Activated CD4-positive, CD25-positive, alpha-beta regulatory T cell treated with anti-CD3 and anti-CD28 coated beads, Interleukin-2, amount 50 U/mL, for 24 hours (primary cell): ENCODE data around the gene ILF2.
"Not testable (repeated sequence)": the region's sequence is repeated elsewhere in the genome, so short reads cannot be mapped to it uniquely, and the experiment has no call there.

Source experiments
- ATAC-seq, 2 donors: fragments of 150-1000 bp; cut with Tn5 transposase; one replicate each; pipeline ENCODE4 v1.10.0; 2021; ENCODE audit warnings: mild to moderate bottlenecking in 1 of 2, moderate library complexity in 1 of 2

ILF2 gene

DNA sequence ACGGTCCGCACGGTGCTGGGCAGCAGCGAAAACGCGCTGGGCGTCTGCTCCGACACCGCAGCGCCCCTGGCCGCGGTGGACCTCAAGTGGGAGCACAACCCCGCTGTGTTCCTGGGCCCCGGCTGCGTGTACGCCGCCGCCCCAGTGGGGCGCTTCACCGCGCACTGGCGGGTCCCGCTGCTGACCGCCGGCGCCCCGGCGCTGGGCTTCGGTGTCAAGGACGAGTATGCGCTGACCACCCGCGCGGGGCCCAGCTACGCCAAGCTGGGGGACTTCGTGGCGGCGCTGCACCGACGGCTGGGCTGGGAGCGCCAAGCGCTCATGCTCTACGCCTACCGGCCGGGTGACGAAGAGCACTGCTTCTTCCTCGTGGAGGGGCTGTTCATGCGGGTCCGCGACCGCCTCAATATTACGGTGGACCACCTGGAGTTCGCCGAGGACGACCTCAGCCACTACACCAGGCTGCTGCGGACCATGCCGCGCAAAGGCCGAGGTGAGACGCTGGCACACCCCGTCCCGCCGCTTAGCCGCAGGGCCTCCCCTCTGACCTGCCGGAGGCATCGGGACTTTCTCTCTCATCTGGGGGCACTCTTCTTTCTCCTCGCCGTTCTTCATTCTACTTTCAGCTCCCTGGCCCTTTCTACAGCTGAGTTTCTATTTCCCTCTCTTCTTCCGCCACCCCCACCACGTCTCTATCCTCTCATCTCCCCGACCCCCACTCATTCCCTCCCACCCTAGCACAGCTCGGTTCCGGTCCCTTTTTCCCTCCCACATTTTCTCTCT lies 8.7 kb upstream of the ILF2 start:
- peak; percentile 45 to 64 for ATAC-seq

DNA sequence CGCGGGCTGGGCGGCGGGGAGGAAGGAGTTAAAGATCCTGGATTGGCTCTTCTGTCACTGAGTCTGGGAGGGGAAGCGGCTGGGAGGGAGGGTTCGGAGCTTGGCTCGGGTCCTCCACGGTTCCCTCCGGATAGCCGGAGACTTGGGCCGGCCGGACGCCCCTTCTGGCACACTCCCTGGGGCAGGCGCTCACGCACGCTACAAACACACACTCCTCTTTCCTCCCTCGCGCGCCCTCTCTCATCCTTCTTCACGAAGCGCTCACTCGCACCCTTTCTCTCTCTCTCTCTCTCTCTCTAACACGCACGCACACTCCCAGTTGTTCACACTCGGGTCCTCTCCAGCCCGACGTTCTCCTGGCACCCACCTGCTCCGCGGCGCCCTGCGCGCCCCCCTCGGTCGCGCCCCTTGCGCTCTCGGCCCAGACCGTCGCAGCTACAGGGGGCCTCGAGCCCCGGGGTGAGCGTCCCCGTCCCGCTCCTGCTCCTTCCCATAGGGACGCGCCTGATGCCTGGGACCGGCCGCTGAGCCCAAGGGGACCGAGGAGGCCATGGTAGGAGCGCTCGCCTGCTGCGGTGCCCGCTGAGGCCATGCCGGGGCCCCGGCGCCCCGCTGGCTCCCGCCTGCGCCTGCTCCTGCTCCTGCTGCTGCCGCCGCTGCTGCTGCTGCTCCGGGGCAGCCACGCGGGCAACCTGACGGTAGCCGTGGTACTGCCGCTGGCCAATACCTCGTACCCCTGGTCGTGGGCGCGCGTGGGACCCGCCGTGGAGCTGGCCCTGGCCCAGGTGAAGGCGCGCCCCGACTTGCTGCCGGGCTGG lies 7.9 kb upstream of the ILF2 start, which contains the start of gene NPR1:
Gene NPR1 (plus strand): TSS at position 170 of the 818 bp plus-strand sequence. CDS start 421 bp downstream, at position 591.
- peak; percentile 42 to 48 for ATAC-seq

DNA sequence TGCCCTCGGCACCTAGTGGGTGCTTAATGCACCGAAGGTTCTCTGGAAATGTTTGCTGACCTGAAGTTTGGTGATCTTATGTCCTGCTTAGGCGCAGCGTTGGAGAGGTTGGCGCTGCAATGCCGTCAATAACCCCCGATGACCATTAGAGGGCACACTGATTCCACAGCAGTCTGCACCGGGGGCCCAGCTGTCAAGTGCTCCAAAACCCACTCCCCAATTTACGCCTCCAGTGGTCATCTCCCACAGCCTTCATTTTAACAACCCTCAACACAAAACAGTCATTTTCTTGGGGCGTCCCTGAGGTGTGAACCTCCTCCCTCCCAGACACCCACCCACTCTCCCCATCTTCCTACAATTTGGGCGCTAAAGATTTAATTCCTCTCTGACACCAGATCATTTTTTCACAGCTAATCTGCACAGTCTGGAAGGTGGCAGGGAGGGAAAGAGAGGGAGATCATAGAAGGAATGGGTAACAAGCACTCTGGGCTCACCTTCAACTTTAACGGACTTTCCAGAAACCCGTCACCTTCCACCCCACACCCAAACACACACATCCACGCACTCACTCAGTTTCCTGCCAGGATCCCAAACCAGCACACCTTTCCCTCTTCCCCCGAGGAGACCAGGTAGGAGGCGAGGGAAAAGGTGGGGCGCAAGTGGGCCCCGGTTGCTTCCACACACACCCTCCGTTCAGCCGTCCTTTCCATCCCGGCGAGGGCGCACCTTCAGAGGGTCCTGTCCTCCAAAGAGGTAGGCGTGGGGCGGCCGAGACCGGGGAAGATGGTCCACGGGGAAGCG lies 7.1 kb upstream of the ILF2 start:
- no peak for ATAC-seq

DNA sequence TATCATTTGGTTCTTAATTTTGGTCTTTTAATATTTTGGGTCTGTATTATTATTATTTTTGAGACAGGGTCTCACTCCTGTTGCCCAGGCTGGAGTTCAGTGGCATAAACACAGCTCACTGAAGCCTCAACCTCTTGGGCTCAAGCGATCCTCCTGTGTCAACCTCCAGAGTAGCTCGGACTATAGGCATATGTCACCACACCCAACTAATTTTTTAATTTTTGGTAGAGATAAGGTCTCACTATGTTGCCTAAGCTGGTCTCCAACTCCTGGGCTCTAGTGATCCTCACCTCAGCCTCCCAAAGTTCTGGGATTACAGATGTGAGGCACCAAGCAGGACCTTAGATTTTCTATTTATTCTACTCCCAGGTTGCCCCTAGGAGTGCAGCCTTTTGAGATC lies 2.7 kb upstream of the ILF2 start:
- ATAC-seq, result no peak

DNA sequence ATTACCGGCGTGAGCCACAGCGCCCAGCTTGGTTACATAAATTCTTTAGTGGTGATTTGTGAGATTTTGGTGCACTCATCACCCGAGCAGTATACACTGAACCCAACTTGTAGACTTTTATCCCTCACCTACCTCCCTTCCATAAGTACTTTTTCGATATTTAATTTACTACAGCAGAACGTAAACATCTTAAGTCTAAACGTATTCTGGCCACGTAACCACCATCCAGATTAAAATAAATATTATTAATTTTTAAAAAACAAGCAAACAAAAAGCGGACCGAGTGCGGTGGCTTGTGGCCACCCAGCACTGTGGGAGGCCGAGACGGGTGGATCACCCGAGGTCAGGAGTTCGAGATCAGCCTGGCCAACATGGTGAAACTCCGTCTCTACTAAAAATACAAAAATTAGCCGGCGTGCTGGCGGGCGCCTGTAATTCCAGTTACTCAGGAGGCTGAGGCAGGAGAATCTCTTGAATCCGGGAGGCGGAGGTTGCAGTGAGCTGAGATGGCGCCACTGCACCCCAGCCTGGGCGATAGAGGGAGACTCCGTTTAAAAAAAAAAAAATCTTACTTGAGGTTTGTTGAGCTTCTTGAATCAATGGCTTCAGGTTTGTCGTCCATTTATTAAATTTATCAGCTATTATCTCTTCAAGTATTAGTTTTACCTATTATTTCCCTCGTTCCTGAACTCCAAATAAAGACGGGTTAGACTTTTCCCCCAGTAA lies 998 bp upstream of the ILF2 start:
- peak; percentile 17 to 18 for ATAC-seq

DNA sequence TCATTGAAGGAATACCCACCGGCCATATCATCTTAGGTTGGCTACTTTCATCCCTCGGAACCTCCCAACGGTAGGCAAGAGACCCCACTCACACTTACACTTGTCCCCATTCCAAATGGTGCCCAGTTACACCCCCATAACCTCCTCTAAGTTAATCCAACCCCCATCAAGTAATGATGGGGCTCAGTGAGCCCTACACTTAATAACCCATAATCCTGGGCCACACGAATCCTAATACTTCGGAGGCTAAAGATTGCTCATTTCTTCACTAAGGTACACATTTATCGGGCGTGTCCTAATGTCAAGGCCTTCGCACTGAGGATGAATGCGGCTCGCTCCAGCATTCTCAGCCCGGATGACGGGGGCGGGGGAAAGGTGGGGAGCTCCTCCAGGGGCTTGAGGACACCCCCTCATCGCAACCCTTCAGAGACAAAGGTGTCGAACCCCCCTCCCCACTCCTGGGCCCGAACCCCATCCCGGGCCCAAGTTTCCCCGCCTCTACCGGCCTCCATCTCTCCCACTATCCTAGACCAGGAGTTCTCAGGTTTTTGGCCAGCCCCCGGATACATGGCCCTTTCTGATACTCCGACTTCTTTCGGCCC lies 435 bp downstream of the ILF2 start:
- no peak for ATAC-seq

DNA sequence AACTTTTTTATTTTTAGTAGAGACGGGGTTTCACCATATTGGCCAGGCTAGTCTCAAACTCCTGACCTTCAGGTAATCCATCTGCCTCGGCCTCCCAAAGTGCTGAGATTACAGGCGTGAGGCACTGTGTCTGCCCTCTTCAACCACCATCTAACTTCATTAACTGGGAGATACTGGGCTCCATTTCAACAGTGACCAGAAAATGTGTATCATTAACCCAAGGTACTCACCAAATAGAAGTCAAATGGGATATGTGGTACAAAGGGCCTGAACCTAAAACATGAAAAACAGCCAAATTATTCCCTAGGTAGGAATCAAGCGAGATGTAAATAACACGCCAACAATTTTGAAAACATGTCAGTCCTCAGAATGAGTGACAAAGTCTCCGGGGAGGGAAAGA lies 1.2 kb downstream of the ILF2 start:
- no peak for ATAC-seq

DNA sequence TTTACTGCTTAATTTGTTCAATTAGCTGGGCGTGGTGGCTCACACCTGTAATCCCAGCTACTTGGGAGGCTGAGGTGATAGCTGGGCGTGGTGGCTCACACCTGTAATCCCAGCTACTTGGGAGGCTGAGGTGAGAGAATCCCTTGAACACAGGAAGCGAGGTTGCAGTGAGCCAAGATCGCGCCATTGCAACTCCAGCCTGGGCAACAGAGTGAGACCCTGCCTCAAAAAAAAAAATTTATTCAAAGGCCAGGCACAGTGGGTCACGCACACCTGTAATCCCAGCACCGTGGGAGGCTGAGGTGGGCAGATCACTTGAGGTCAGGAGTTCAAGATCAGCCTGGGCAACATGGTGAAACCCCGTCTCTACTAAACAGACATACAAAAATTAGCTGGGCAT lies 2.1 kb downstream of the ILF2 start:
- ATAC-seq, result not testable (repeated sequence)

DNA sequence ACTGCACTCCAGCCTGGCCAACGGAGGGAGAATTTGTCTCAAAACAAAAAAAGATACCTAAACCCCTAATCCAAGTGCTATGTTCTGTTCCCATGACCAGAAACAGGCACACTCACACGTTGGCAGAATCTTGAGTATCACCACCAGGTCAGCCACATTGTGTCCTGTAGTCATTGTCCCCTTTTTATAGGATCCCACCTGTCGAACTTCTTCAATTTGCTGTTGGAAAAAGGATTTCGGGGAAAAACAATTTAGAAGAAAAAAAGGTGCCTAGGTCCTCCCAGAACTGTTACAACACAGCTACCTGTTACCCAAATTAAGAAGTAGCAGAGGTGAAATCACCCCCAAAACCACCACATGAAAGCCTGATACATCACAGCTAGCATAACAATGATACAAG lies 3.4 kb downstream of the ILF2 start:
- no peak for ATAC-seq

DNA sequence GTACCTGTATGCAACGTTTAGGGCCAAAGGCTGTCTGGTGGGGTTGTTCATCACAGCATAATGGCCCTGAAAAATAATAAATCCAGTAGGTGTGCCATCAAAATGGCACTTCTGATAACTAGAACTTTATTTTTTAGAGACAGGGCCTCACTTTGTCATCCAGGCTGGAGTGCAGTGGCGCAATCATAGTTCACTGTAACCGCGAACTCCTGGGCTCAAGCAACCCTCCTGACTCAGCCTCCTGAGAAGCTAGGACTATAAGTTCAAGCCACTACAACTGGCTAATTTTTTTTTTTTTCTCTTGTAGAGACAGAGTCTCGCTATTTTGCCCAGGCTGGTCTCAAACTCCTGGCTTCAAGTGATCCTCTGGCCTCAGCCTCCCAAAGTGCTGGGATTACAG lies 7.6 kb downstream of the ILF2 start:
- no peak for ATAC-seq

DNA sequence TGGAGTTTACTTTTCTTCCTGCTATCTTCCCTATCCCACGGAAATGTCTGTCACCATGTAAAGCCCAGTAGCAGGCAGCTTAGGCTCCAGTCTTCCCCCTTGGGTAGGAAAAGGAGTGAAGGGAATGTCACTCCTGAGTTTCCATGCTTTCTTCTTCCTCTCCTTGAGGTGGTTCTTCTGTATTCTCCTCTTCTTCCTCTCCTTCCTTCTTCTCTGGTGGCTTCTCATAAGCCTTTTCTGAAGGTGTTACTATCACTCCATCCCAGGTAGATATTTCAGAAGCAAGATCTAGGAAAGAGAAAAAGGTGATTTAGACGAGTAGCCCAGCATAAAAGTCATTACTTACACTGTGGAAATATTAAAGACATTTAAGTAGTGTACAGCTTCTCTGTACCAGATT lies 8.5 kb downstream of the ILF2 start:
- no peak for ATAC-seq

DNA sequence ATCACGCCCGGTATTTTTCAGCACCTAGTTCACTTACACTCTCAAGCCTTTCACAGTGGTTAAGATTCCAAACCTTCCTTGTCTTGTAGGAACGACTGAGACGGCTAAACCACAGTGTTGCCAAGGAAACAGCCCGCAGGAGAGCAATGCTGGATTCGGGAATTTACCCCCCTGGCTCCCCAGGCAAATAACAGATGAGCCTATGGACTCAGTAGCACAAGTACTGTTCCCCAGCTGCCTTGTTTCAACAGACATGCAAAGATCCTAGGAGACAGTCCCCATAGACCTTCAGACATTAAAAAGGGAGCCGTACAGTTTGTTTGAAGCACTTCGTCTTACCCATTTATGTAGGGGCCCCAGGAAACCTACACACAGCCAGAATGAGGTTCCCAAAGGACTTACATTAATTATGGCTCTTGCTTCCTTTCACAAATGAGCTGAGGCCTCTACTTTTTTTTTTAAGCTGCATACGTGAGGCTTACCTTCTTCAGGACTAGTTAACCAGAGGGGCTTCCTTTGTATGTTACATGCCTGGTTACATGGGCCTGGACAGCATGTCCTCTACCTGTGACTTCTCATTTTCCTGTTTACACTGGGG lies 9.6 kb downstream of the ILF2 start:
- ATAC-seq, result no peak

DNA sequence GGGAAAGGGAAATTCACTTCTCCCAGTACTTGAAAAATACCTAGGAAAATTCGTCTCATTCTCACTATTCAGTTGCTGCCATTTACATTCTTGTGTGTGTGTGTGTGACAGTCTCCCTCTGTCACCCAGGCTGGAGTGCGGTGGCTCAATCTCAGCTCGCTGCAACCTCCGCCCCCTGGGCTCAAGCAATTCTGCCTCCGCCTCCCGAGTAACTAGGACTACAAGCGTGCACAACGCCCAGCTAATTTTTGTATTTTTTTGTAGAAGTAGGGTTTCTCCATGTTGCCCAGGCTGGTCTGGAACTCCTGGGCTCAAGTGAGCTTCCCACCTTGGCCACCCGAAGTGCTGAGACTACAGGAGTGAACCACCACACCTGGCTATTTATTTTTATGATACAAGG lies 11.1 kb downstream of the ILF2 start:
- ATAC-seq, result no peak

DNA sequence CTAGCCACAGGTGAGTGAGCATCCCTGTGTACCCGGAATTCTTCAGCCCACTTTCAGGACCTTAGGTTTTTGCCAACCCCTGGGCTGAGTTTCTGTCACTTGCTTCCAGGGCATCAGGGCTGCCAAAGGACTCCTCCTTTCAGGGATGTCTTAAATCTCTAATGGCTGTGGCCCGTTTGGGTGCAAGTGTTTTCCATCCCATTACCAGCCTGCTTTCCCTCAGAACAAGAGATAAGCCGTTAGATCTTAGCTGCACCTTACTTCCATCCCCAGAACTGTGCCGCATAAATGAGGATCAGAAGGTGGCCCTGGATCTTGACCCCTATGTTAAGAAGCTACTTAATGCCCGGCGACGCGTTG lies 11.6 kb downstream of the ILF2 start:
- ATAC-seq, result no peak

DNA sequence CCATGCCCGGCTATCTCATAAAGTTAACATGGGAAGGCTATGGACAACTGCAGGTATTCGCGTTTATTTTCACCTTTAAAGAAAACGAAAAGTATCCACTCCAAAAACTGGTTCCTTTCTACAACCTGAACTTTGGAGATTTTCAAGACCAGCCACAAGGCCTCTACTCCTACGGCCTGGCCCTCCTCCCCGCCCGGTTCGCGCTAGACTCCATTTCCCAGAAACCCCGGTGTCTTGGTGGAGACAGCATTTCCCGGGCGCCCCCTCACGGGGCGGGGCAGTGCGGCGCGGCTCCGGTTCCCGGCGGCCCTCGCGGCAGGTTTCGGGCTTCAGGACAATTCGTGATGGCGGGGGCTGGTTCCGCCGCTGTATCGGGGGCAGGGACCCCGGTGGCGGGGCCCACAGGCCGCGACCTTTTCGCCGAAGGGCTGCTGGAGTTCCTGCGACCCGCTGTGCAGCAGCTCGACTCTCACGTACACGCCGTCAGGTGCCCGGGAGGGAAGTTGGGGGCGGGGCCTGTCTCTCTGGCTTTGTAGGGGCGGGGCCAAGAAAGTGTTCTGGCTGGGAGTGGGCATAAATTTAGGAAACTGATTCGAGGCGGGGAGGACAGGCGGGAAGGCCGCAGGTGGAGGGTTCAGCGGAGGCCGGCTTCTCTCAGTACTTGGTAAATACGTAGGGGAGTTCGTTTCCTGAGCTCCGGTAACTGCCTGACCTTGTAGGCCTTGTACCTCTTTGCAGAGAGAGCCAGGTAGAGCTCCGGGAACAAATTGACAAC lies 12.2 kb downstream of the ILF2 start, which contains the start of gene SNAPIN:
Gene SNAPIN (plus strand): TSS at position 304 of the 775 bp plus-strand sequence. CDS start 41 bp downstream, at position 345.
- ATAC-seq, result peak; percentile 97 to 99

DNA sequence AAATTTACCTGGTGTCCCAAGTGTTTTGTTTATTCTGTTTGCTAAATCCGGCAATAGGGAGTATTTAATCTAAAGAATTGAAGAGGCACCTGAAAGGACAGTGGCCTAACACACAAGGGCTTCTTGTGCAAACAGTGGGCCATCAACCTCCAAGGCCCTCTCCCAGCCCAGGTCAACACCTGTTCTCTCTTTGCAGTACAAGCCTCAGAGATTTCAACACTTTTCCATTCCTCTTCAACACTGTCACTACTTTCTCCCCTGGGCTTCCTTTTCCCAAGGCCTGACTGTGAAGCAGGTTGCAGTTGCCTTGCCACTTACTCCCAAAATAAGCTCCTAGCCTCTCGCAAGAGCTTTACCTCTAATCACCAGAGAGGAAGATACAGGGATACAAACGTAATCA lies 15.5 kb downstream of the ILF2 start:
- ATAC-seq, result no peak

DNA sequence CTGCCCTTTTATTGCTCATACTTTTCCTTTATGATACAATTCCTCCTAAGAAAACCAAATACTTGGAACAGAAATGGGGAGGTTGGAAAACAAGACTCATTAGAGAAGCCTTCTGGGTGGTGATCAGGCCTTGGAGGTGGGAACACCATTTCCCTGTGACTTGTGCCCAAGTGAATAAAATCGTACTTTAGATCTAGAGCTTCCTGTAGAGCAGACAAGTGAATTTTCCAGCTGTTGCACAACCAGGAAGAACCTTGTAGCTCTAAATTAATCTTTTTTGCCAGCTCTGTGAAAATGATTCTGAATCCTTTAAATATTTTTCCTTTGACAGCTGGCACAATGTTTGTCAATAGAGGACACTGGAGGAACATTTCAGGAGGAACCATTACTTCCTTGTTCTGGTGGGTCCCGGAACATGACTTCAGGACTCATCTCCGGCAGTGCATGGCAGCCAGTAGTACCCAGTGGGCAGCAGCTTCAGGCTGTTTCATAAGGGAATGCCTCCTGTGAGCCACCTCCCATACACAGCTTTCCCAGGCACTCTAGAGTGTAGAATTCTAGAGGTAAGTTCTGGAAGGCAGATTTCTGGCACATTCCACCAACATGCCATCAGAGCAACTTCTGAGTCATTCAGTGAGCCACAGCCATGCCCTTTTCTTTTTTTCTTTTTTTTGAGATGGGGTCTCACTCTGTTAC lies 17.8 kb downstream of the ILF2 start:
- no peak for ATAC-seq

DNA sequence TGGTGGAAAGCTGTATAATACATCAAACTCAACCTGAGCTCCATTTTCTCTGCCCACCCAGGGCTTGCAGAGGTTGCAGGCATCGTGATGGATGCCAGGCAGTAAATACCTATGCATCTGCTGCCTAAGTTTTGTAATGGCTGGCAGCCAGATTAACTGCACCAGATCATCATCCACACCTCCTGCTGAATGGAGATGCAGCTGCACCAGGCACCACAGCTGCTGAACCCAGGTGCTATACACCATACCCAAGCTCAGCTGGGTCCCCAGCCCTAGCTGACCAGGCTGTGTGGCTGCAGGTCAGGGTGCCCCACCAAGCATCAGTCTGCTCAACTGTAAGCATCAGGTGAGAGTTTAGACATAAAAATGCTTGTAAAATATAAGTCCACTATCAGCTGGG lies 19.0 kb downstream of the ILF2 start:
- ATAC-seq, result no peak

DNA sequence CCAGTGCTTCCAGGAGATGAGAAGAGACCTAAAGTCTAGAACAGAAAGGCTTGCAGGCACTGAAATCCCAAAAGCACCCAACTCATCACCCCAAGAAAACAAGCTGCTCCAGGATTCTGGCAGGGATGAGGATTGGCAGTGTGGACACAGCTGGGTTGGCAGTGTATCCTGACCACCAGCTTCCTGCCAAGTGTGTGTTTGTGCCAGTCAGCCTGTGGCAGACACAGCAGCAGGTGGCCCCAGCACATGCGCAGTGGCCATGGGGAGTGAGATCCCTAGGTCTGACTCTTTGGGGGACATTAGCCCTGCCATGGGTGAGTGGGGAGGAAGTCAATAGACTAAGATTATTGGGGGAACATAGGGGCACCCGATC lies 20.9 kb downstream of the ILF2 start:
- ATAC-seq, result peak; percentile 18 to 24
